PC-3 (cell line): ENCODE measurements around the gene HOXB7.

Experiments used
- CTCF ChIP-seq: fragments of 300-600 bp; sonication (generic); conservative IDR thresholded peaks from 2 replicates; pipeline ENCODE4 v1.5.1; 2017; ENCODE audit warnings: antibody characterized with exemption, low read depth, mild to moderate bottlenecking, low read length
- EZH2 ChIP-seq: fragments of 300-600 bp; sonication (generic); IDR thresholded peaks from one replicate; pipeline ENCODE4 v1.6.1; 2017; ENCODE audit warnings: antibody characterized with exemption, mild to moderate bottlenecking, low read length; ENCODE audit not compliant: unreplicated experiment

- TF ChIP-seq CTCF (no peak), EZH2 (no peak)
These were observed 3.3 kb upstream of the HOXB7 start for GRCh38 chr17:48613862-48614694.
